ENCODE results near the gene ACOT13.
"Not testable (repeated sequence)": the region's sequence is repeated elsewhere in the genome, so short reads cannot be mapped to it uniquely, and the experiment has no call there.

ACOT13 gene

DNA sequence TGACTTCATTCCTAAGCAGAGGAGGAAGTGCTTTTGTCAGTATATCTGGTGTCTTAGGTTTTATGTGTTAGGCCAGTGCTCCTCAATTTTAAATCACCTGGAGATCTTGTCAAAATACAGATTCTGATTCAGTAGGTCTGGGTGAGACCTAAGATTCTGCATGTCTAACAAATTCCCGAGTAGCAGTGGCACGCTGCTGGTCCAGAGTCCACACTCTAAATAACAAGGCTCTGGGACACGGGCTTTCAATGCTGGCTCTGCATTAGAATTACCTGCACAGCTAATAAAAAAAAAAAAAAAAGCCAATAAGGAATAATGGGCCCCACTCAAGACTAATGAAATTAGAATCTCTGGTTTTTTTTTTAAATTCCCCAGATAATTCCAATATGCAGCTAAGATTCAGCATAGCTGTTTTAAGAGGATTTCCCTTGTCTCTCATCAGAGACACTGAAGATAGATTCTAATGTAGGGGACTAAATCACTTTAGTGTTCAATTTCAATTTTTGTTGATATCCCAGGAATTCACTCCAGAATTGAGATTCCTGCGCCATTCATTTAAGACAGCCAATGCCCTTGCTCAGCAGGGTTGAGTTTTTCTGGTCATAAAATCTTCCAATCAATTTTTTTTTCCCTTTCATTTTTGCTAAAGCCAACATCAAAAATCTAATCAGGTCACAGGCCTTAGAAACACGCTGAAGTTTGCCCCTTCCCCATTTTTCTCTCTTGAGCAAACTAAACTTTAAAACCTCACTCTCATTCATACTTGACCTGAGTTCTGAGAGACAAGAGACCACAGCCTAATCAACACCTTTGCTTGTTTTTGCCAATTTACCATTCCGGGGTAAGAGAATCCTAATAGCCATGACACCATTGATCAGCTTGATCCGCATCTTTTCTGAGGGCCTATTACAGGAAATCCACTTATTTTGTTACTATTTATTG, 2.6 kb upstream of the ACOT13 start:
- Histone ChIP-seq H3K27ac (ENCODE audit: low read depth, low read length) (no peak overlapping the region), H3K36me3 (ENCODE audit: control insufficient read depth, insufficient read depth, low read length) (peaks cover 3% of the 10 kb centered on the region), H3K9ac (ENCODE audit: low read length) (no peak overlapping the region), H3K4me1 (ENCODE audit: control insufficient read depth, insufficient read depth, low read length) (peaks cover 8% of the 10 kb centered on the region), H3K27me3 (ENCODE audit: control insufficient read depth, insufficient read depth, low read length) (no peaks in the 10 kb centered on the region), H3K4me3 (ENCODE audit: low read length) (peak overlapping the region; percentile 100)

- Histone ChIP-seq H3K36me3 (ENCODE audit: control insufficient read depth, insufficient read depth, low read length) (peaks cover 3% of the 10 kb centered on the region), H3K4me3 (ENCODE audit: low read length) (peak overlapping the region; percentile 100), H3K27me3 (ENCODE audit: control insufficient read depth, insufficient read depth, low read length) (no peaks in the 10 kb centered on the region), H3K27ac (ENCODE audit: low read depth, low read length) (peak overlapping the region; percentile 88), H3K9ac (ENCODE audit: low read length) (peak overlapping the region; percentile 97), H3K4me1 (ENCODE audit: control insufficient read depth, insufficient read depth, low read length) (peaks cover 8% of the 10 kb centered on the region)
Observed at GRCh38 chr6:24666097-24666640, 708 bp upstream of the ACOT13 start.

- peaks cover 8% of the 10 kb centered on the region for H3K4me1 ChIP-seq (ENCODE audit: control insufficient read depth, insufficient read depth, low read length)
- peak overlapping the region; percentile 88 for H3K9ac ChIP-seq (ENCODE audit: low read length)
- H3K27ac ChIP-seq (ENCODE audit: low read depth, low read length), result peak overlapping the region; percentile 88
- peak overlapping the region; percentile 100 for H3K4me3 ChIP-seq (ENCODE audit: low read length)
- no peaks in the 10 kb centered on the region for H3K27me3 ChIP-seq (ENCODE audit: control insufficient read depth, insufficient read depth, low read length)
- peaks cover 3% of the 10 kb centered on the region for H3K36me3 ChIP-seq (ENCODE audit: control insufficient read depth, insufficient read depth, low read length)
Observed at GRCh38 chr6:24667378-24667803, 514 bp downstream of the ACOT13 start.

DNA sequence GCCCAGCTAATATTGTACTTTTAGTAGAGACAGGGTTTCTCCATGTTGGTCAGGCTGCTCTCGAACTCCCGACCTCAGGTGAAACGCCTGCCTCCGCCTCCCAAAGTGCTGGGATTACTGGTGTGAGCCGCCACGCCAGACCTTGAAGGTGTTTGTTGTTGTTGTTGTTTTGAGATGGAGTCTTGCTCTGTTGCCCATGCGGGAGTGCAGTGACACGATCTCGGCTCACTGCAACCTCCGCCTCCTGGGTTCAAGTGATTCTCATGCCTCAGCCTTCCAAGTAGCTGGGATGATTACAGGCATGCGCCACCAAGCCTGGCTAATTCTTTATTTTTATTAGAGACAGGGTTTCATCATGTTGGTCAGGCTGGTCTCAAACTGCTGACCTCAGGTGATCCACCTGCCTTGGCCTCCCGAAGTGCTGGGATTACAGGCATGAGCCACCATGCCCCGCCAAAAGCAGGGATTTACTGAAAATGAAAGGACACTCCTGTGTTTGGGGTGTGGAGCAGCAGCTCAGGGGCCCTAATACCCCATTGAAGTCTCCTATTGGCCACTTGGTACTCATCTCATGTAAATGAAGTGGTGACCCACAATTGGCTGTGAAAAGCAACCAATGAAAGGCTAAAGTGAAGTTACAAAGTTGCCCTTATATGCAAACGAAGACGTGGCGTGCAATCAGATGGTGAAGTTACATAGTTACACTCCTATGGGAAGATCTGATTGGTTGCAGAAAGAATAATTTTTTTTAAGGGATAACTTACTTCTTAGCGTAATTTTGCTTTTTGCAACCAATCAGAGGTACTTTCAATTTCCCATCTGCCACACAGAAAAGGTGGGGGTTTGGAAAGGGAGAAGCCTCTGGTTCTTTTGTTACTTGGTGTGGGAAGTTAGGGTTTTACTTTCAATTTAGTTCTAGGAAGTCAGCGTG, 1.5 kb downstream of the ACOT13 start:
- peak overlapping the region; percentile 100 for H3K4me3 ChIP-seq (ENCODE audit: low read length)
- not testable (repeated sequence) for H3K9ac ChIP-seq (ENCODE audit: low read length); H3K27ac ChIP-seq (ENCODE audit: low read depth, low read length); H3K36me3 ChIP-seq (ENCODE audit: control insufficient read depth, insufficient read depth, low read length); H3K27me3 ChIP-seq (ENCODE audit: control insufficient read depth, insufficient read depth, low read length); H3K4me1 ChIP-seq (ENCODE audit: control insufficient read depth, insufficient read depth, low read length)

GRCh38 chr6:24668997-24669361, 2.1 kb downstream of the ACOT13 start:
- Histone ChIP-seq H3K36me3 (ENCODE audit: control insufficient read depth, insufficient read depth, low read length) (no peaks in the 10 kb centered on the region), H3K4me1 (ENCODE audit: control insufficient read depth, insufficient read depth, low read length) (peaks cover 8% of the 10 kb centered on the region), H3K9ac (ENCODE audit: low read length) (no peak overlapping the region), H3K27ac (ENCODE audit: low read depth, low read length) (no peak overlapping the region), H3K27me3 (ENCODE audit: control insufficient read depth, insufficient read depth, low read length) (no peaks in the 10 kb centered on the region), H3K4me3 (ENCODE audit: low read length) (no peak overlapping the region)

GRCh38 chr6:24670492-24670891, 3.6 kb downstream of the ACOT13 start:
- H3K27ac ChIP-seq (ENCODE audit: low read depth, low read length); H3K9ac ChIP-seq (ENCODE audit: low read length); H3K27me3 ChIP-seq (ENCODE audit: control insufficient read depth, insufficient read depth, low read length); H3K36me3 ChIP-seq (ENCODE audit: control insufficient read depth, insufficient read depth, low read length); H3K4me3 ChIP-seq (ENCODE audit: low read length); H3K4me1 ChIP-seq (ENCODE audit: control insufficient read depth, insufficient read depth, low read length): not testable (repeated sequence)

DNA sequence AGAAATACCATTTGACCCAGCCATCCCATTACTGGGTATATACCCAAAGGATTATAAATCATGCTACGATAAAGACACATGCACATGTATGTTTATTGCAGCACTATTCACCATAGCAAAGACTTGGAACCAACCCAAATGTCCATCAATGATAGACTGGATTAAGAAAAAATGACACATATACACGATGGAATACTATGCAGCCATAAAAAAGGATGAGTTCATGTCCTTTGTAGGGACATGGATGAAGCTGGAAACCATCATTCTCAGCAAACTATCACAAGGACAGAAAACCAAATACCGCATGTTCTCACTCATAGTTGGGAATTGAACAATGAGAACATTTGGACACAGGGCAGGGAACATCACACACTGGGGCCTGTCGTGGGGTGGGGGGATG, 4.2 kb downstream of the ACOT13 start:
- H3K9ac ChIP-seq (ENCODE audit: low read length); H3K4me1 ChIP-seq (ENCODE audit: control insufficient read depth, insufficient read depth, low read length); H3K36me3 ChIP-seq (ENCODE audit: control insufficient read depth, insufficient read depth, low read length); H3K4me3 ChIP-seq (ENCODE audit: low read length); H3K27ac ChIP-seq (ENCODE audit: low read depth, low read length); H3K27me3 ChIP-seq (ENCODE audit: control insufficient read depth, insufficient read depth, low read length): not testable (repeated sequence)

- no peak overlapping the region for H3K27ac ChIP-seq (ENCODE audit: low read depth, low read length)
- H3K4me1 ChIP-seq (ENCODE audit: control insufficient read depth, insufficient read depth, low read length), result no peaks in the 10 kb centered on the region
- H3K4me3 ChIP-seq (ENCODE audit: low read length), result no peak overlapping the region
- no peaks in the 10 kb centered on the region for H3K36me3 ChIP-seq (ENCODE audit: control insufficient read depth, insufficient read depth, low read length)
- no peaks in the 10 kb centered on the region for H3K27me3 ChIP-seq (ENCODE audit: control insufficient read depth, insufficient read depth, low read length)
- no peak overlapping the region for H3K9ac ChIP-seq (ENCODE audit: low read length)
Observed at GRCh38 chr6:24672620-24673182, 5.8 kb downstream of the ACOT13 start.

- no peak overlapping the region for H3K27ac ChIP-seq (ENCODE audit: low read depth, low read length)
- H3K27me3 ChIP-seq (ENCODE audit: control insufficient read depth, insufficient read depth, low read length), result no peaks in the 10 kb centered on the region
- H3K9ac ChIP-seq (ENCODE audit: low read length), result no peak overlapping the region
- H3K4me1 ChIP-seq (ENCODE audit: control insufficient read depth, insufficient read depth, low read length), result no peaks in the 10 kb centered on the region
- no peaks in the 10 kb centered on the region for H3K36me3 ChIP-seq (ENCODE audit: control insufficient read depth, insufficient read depth, low read length)
- H3K4me3 ChIP-seq (ENCODE audit: low read length), result no peak overlapping the region
Observed at GRCh38 chr6:24673625-24674024, 6.7 kb downstream of the ACOT13 start.

GRCh38 chr6:24678792-24679352, 12.0 kb downstream of the ACOT13 start:
- H3K4me3 ChIP-seq (ENCODE audit: low read length); H3K4me1 ChIP-seq (ENCODE audit: control insufficient read depth, insufficient read depth, low read length); H3K36me3 ChIP-seq (ENCODE audit: control insufficient read depth, insufficient read depth, low read length); H3K27ac ChIP-seq (ENCODE audit: low read depth, low read length); H3K27me3 ChIP-seq (ENCODE audit: control insufficient read depth, insufficient read depth, low read length); H3K9ac ChIP-seq (ENCODE audit: low read length): not testable (repeated sequence)

DNA sequence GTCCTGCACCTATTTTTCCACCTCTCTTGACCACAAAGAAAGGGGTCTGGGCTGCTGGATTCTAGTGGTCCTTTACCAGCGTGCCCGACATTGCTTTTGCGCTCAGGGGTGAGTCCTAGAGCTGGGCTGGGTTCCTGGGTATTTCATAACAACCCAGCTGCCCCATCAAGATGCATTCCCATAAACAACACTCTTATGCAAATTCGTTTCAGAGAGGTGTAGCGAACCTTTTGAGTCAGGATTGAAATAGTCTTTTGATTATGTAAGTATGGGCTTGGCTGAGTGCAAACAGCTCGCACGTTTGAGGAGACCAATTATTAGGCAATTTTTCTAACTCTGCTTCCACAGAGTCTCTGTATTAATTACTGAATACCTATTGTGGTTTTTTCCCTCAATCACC, 13.7 kb downstream of the ACOT13 start:
- Histone ChIP-seq H3K4me3 (ENCODE audit: low read length) (no peak overlapping the region), H3K4me1 (ENCODE audit: control insufficient read depth, insufficient read depth, low read length) (no peaks in the 10 kb centered on the region), H3K27me3 (ENCODE audit: control insufficient read depth, insufficient read depth, low read length) (no peaks in the 10 kb centered on the region), H3K36me3 (ENCODE audit: control insufficient read depth, insufficient read depth, low read length) (no peaks in the 10 kb centered on the region), H3K27ac (ENCODE audit: low read depth, low read length) (no peak overlapping the region), H3K9ac (ENCODE audit: low read length) (no peak overlapping the region)

All from rectal smooth muscle tissue (tissue), 1 donor.